HG02759 (cell line): ENCODE data around the gene MKNK2.
"Not testable (repeated sequence)": the region's sequence is repeated elsewhere in the genome, so short reads cannot be mapped to it uniquely, and the experiment has no call there.

Source experiments
- ATAC-seq: cut with Tn5 transposase; IDR thresholded peaks from one replicate; pipeline ENCODE4 v1.9.1; 2021; ENCODE audit warnings: mild to moderate bottlenecking, moderate library complexity; ENCODE audit not compliant: unreplicated experiment

The MKNK2 gene

DNA sequence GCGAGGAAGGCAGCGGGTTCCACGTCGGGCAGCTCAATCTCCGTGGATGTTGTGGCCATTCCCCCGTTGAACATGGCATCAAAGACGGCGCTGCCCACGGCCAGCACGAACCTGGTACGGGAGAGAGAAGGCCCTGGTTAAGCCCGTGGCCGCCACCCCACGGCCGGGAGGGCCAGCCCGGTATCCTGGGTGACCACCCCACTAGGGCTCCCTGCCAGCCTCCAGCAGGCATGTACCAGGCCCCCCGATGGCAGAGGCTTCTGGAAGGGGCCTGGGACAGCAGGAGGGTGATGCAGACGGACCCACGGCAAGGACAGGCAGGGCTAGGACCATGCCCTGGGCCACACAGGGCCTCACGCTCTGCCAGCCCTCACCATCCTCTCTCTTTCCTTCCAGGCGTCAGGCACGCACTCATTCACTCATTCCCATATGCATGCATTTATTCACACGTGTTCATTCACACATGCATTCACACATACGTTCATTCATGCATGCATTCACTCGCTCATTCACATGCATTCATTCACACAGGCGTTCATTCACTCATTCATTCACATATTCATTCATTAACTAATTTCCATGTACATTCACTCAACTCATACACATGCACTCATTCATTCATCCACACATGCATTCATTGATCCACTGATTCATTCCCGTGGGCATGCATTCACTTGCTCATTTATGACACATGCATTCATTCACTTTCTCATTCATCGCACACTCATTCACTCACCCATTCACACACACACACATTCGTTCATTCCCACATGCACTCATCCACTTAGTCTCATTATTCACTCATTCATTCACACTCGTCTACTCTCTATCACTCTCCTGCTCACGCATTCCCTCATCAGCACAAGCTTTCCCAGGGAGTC lies 53.5 kb downstream of the MKNK2 start:
- no peak for ATAC-seq

DNA sequence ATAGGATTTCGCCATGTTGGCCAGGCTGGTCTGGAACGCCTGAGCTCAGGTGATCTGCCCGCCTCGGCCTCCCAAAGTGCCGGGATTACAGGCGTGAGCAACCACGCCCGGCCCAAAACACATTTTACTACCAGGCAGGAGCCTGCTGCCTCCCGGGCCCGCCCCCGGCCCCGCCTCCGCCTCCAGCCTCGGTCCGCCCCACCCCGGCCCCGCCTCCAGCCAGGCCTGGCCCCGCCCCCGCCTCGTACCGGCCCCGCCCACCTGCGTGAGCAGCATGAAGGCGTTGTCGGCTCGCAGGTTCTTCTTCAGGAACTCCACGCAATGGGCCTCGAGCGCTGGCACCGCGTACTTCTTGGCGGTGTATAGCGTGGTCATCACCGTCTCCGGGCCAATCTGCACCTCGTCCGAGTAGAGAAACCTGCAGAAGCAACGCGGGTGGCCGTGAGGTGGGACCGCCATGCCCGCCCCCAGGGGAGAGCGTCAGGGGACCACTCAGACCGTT lies 58.2 kb downstream of the MKNK2 start:
- no peak for ATAC-seq

DNA sequence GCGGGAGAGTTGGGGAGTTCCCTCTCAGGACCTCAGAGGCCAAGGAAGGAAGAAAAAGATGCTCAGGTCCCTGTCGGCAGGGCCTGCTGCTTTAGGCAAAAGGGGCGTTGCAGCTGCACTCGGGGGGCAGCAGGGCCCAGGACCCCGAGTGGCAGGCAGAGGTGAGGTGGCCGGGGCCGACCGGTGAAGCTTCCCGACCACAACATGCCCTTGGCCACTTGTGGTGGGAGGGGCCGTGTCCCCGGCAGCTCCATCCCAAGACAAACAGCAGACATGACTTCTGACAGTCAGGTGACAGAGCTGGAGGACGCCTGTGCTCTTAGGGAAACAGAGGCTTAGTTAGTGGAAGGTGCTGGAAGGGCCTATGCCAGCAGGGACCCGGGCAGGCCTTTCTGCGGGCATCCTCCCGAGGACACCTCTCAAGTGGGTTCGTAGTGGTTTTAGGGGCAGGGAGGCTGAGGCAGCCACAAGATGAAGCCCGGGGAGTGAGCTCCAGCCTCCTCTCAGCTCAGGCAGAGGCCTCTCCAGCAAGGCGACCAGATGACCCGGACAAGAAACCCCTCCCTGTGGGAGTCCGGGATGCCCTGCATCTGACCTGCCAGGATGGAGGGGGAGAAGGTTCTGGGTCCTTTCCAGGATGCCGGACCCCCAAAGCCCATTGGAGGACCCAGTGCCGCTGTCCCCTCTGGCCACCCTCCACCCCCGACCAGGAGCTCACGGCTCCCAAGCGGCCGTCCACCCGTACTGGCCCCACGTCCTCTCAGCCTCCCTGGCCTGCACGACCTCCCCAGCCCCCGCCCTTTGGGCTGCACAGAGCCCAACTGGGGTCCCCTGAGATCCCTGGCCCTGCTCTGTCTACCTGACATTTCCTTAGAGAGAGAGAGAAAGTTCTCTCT lies 59.8 kb downstream of the MKNK2 start:
- no peak for ATAC-seq

DNA sequence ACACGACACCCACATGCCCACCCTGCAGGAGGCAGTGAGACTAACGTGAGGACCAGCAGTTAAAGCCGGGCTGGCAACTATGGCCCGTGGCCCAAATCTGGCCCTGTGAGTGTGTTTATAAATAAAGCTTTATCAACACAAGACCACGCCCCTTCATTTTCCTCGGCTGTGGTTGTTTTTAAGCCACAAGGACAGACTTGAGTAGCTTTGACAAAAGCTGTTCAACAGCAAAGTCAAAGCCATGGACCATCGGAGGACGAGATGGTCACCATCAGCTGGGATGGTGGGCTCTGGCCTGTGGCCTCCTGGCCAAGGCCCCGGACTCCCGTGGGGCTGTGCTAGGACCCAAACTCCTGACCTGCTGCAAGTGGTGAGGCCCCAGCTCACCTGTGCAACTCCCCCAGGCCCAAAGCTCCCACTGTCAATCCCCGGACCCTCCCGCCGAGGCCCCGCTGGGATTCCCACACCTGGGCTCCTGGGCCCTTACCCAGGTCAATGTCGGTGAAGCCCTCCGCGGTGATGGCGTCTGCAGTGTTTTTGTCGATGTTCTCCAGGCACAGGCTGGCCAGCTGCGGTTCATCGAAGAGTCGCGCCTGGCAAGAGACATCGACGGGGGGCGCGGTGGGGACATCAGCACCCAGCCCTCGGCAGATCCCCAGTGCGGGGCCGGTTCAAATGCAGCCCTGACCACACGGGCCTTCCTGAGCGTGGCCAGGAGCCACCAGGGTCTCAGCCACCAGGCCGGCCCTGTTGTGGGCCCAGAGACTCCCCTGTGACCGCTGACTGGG lies 60.6 kb downstream of the MKNK2 start:
- ATAC-seq, result no peak

DNA sequence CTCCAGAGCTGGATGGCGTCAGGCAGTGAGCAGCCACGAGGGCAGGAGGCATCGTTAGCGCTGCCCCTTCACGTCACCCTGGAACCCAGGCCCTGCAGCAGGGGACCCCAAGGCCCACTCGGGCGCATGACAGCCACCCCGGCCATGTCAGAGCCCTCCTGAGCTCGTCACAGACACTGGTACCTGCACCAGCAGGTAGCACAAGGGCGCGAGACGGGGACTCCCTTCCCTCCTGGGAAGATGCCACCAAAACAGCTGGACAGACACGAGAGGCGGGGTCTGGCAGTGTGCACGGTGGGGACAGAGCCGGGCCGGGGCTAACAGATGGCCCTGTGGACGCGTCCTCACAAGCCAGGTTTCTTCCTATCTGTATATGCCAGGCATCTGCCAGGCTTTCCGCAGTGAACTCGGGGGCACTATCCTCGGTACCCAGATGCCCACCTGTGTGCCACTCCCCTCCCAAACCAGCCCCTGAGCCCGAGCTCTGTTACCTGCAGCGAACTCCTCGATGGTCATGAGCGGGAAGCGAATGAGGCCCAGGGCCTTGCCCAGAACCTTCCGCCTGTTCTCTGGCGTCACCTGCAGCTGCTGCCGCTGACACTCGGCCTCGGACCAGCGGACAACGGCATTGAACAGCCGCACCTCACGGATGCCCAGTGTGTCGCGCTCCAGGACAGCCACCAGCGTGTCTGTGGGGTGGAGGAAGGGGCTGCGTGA lies 61.4 kb downstream of the MKNK2 start:
- ATAC-seq, result no peak

DNA sequence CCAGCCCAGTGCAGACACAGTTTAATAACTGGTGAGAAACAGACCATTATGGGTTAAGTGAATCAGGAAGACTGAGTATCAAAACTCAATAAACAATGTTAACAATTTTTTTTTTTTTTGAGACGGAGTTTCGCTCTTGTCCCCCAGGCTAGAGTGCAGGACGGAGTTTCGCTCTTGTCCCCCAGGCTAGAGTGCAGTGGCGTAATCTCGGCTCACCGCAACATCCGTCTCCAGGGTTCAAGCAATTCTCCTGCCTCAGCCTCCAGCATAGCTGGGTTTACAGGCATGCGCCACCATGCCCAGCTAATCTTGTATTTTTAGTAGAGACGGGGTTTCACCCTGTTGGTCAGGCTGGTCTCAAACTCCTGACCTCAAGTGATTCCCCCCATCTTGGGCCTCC lies 62.6 kb downstream of the MKNK2 start:
- ATAC-seq, result not testable (repeated sequence)
